CD8-positive, alpha-beta memory T cell (primary cell): ENCODE data around the gene CACNA1C. TPM values are rescaled to one million over a fixed set of nuclear protein-coding genes. Genes with fewer than 3 reads are reported as not detected.

Experiments used
- CTCF ChIA-PET: fragments of 350-600 bp; sonication (Branson Sonifier 250); formaldehyde crosslinking; loops from one replicate; lab custom pipeline; 2021; ENCODE audit warnings: antibody characterized with exemption; lab: Charles Lee
- POLR2A ChIA-PET: fragments of 350-600 bp; sonication (Branson Sonifier 250); formaldehyde crosslinking; loops from one replicate; lab custom pipeline; 2021; ENCODE audit warnings: antibody characterized with exemption; lab: Charles Lee
- DNase-seq, 5 donors: peaks; one replicate each; pipeline versions ENCODE4 v3.0.0 to v3.0.0-alpha.2; 2020 to 2022; ENCODE audit warnings: mixed read lengths in 1 of 5
- H3K27ac ChIP-seq: one replicate; pipeline ENCODE4 v1.7.0; 2013; ENCODE audit warnings: low read depth, mild to moderate bottlenecking, low read length, moderate library complexity
- H3K27me3 ChIP-seq: 2 replicates; pipeline ENCODE4 v1.7.0; 2013; ENCODE audit warnings: low read length, mild to moderate bottlenecking; ENCODE audit not compliant: insufficient read depth, poor library complexity, severe bottlenecking
- H3K36me3 ChIP-seq: 2 replicates; pipeline ENCODE4 v1.7.0; 2013; ENCODE audit warnings: mild to moderate bottlenecking, low read length, moderate library complexity; ENCODE audit not compliant: insufficient read depth
- H3K4me1 ChIP-seq: 2 replicates; pipeline ENCODE4 v1.7.0; 2013; ENCODE audit warnings: mild to moderate bottlenecking, low read length, moderate library complexity; ENCODE audit not compliant: insufficient read depth
- H3K4me3 ChIP-seq: 2 replicates; pipeline ENCODE4 v1.7.0; 2013; ENCODE audit warnings: mild to moderate bottlenecking, low read length
- H3K9me3 ChIP-seq: 2 replicates; pipeline ENCODE4 v1.7.0; 2013; ENCODE audit warnings: mild to moderate bottlenecking, low read length
- H3K27ac Mint-ChIP-seq, 8 donors: one replicate each; pipeline ENCODE4 v1.8.0; 2020 to 2021; ENCODE audit warnings: mixed read lengths in 8 of 8, mild to moderate bottlenecking in 6 of 8, inconsistent platforms in 3 of 8, moderate library complexity in 3 of 8
- H3K27me3 Mint-ChIP-seq, 2 donors: one replicate each; pipeline ENCODE4 v1.8.0; 2020 to 2021; ENCODE audit warnings: mixed read lengths in 2 of 2, mild to moderate bottlenecking in 1 of 2, moderate library complexity in 1 of 2
- H3K36me3 Mint-ChIP-seq, 3 donors: one replicate each; pipeline ENCODE4 v1.8.0; 2020 to 2021; ENCODE audit warnings: mixed read lengths in 3 of 3, inconsistent platforms in 1 of 3, mild to moderate bottlenecking in 1 of 3
- H3K4me1 Mint-ChIP-seq, 3 donors: one replicate each; pipeline ENCODE4 v1.8.0; 2020 to 2021; ENCODE audit warnings: mixed read lengths in 3 of 3, inconsistent platforms in 1 of 3, mild to moderate bottlenecking in 1 of 3
- H3K4me3 Mint-ChIP-seq, 7 donors: one replicate each; pipeline ENCODE4 v1.8.0; 2020 to 2021; ENCODE audit warnings: mixed read lengths in 7 of 7, mild to moderate bottlenecking in 6 of 7, moderate library complexity in 4 of 7, inconsistent platforms in 2 of 7
- H3K9me3 Mint-ChIP-seq, 5 donors: one replicate each; pipeline ENCODE4 v1.8.0; 2020 to 2022; ENCODE audit warnings: mixed read lengths in 5 of 5, mild to moderate bottlenecking in 3 of 5, moderate library complexity in 2 of 5, inconsistent platforms in 1 of 5
- polyA plus RNA-seq: library from polyadenylated mRNA; unstranded; fragments of 300-500 nt; fragmentation: Illumina TruSeq; gene quantifications from one replicate; pipeline ENCODE4 v1.2.3, GENCODE V29; 2021
- total RNA-seq, 2 experiments: library from RNA; stranded (reverse); gene quantifications; one replicate each; pipeline ENCODE4 v1.2.3, GENCODE V29; 2021

Gene CACNA1C
- total and polyA plus RNA-seq, 3 experiments from 2014 or later = 0.04 to 0.10 (median 0.04) TPM

- no peak overlapping the region for H3K4me3 ChIP-seq
- H3K9me3 Mint-ChIP-seq = no peaks in the 10 kb centered on the region
- no peaks in the 10 kb centered on the region for H3K36me3 ChIP-seq
- H3K4me1 ChIP-seq = no peaks in the 10 kb centered on the region
- no peak overlapping the region for H3K27ac ChIP-seq
- no peaks in the 10 kb centered on the region for H3K36me3 Mint-ChIP-seq
- no peaks in the 10 kb centered on the region for H3K27me3 ChIP-seq
- no peak overlapping the region for H3K4me3 Mint-ChIP-seq
- peaks cover 2 to 12% of the 10 kb centered on the region in 2 donors for H3K27me3 Mint-ChIP-seq
- H3K4me1 Mint-ChIP-seq = no peaks in the 10 kb centered on the region
- ChIA-PET POLR2A (no interaction called here), CTCF (no interaction called here)
- DNase-seq = no peak
- no peaks in the 10 kb centered on the region for H3K9me3 ChIP-seq
- H3K27ac Mint-ChIP-seq = no peak overlapping the region
These were observed 250.2 kb downstream of the CACNA1C start for GRCh38 chr12:2302711-2303580.

- no peaks in the 10 kb centered on the region for H3K9me3 ChIP-seq
- H3K36me3 Mint-ChIP-seq = no peaks in the 10 kb centered on the region
- no peak for DNase-seq
- H3K27me3 ChIP-seq = no peaks in the 10 kb centered on the region
- no peaks in the 10 kb centered on the region for H3K9me3 Mint-ChIP-seq
- no peaks in the 10 kb centered on the region for H3K4me1 Mint-ChIP-seq
- H3K27ac Mint-ChIP-seq = no peak overlapping the region
- H3K27me3 Mint-ChIP-seq = peaks cover 0 to 10% of the 10 kb centered on the region in 2 donors
- H3K4me3 Mint-ChIP-seq = no peak overlapping the region
- ChIA-PET CTCF (interaction anchor here (1.6 kb wide), 1 partner anchor 14 kb away, joined by 4 read pairs; no protein-coding TSS in a partner anchor), POLR2A (no interaction called here)
- H3K27ac ChIP-seq = no peak overlapping the region
- H3K4me3 ChIP-seq = no peak overlapping the region
- no peaks in the 10 kb centered on the region for H3K36me3 ChIP-seq
- H3K4me1 ChIP-seq = no peaks in the 10 kb centered on the region
These were observed 251.4 kb downstream of the CACNA1C start for GRCh38 chr12:2304223-2304622.

- Histone ChIP-seq H3K4me3 (no peak overlapping the region), H3K9me3 (no peaks in the 10 kb centered on the region), H3K4me1 (no peaks in the 10 kb centered on the region), H3K27ac (no peak overlapping the region), H3K36me3 (no peaks in the 10 kb centered on the region), H3K27me3 (no peaks in the 10 kb centered on the region)
- no peak overlapping the region for H3K4me3 Mint-ChIP-seq
- H3K4me1 Mint-ChIP-seq = no peaks in the 10 kb centered on the region
- H3K36me3 Mint-ChIP-seq = no peaks in the 10 kb centered on the region
- ChIA-PET CTCF (no interaction called here), POLR2A (no interaction called here)
- H3K27me3 Mint-ChIP-seq = peaks cover 0 to 10% of the 10 kb centered on the region in 2 donors
- DNase-seq = no peak
- H3K27ac Mint-ChIP-seq = no peak overlapping the region
- H3K9me3 Mint-ChIP-seq = no peaks in the 10 kb centered on the region
These were observed 253.2 kb downstream of the CACNA1C start for GRCh38 chr12:2306012-2306411.

DNA sequence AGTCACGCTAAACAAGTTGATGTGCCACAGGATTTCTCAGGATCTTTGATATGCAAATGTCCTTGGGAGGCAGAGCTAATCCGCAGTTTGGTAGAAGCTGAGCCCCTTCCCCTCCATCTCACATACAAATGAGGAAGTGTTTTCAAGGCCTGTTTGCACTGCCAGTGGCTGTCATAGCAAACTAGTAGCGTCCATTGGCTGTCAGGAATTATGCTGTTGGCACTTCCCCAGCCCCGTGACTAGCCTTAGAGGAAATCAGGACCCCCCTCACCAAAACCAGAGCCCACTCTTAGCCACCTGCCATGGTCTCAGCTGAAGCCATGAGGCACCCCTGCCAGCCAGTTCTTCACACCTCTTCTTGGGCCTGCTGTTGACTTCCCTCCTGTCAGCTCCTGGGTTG, 253.9 kb downstream of the CACNA1C start:
- no peaks in the 10 kb centered on the region for H3K4me1 ChIP-seq
- ChIA-PET CTCF (no interaction called here), POLR2A (no interaction called here)
- H3K27me3 ChIP-seq = no peaks in the 10 kb centered on the region
- no peak for DNase-seq
- no peaks in the 10 kb centered on the region for H3K9me3 ChIP-seq
- Mint-ChIP-seq H3K9me3 (no peaks in the 10 kb centered on the region), H3K27ac (no peak overlapping the region), H3K4me3 (no peak overlapping the region), H3K36me3 (no peaks in the 10 kb centered on the region), H3K4me1 (no peaks in the 10 kb centered on the region), H3K27me3 (peaks cover 0 to 8% of the 10 kb centered on the region in 2 donors)
- no peak overlapping the region for H3K4me3 ChIP-seq
- H3K27ac ChIP-seq = no peak overlapping the region
- no peaks in the 10 kb centered on the region for H3K36me3 ChIP-seq

GRCh38 chr12:2307550-2307949, 254.8 kb downstream of the CACNA1C start:
- Mint-ChIP-seq H3K27ac (no peak overlapping the region), H3K4me1 (no peaks in the 10 kb centered on the region), H3K27me3 (peaks cover 5 to 8% of the 10 kb centered on the region in 2 donors), H3K9me3 (no peaks in the 10 kb centered on the region), H3K36me3 (no peaks in the 10 kb centered on the region), H3K4me3 (no peak overlapping the region)
- H3K27ac ChIP-seq = no peak overlapping the region
- DNase-seq = no peak
- ChIA-PET POLR2A (no interaction called here), CTCF (no interaction called here)
- no peaks in the 10 kb centered on the region for H3K4me1 ChIP-seq
- no peaks in the 10 kb centered on the region for H3K36me3 ChIP-seq
- no peak overlapping the region for H3K4me3 ChIP-seq
- no peaks in the 10 kb centered on the region for H3K27me3 ChIP-seq
- no peaks in the 10 kb centered on the region for H3K9me3 ChIP-seq

DNA sequence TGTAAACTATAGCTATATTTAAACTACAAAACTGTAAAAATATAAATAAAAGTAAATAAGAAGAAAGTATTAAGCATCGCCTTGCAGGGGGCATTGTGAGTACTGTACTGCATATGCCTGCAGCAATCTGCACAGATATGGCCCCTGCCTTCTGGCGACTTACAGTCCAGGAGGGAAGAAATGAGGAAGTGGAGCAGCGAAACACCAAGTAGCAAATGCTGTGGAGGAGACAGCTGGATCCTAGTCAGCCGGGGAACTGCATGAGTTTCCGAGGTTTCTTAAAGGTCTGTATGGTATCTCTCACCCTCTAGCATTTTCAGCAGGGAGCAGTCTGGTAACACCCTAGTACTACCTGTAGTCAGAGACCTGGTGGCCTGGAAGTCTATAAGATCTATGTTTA, 256.9 kb downstream of the CACNA1C start:
- Mint-ChIP-seq H3K27me3 (peaks cover 5 to 9% of the 10 kb centered on the region in 2 donors), H3K4me3 (no peak overlapping the region), H3K27ac (no peak overlapping the region), H3K9me3 (peaks cover 0 to 2% (median 0%) of the 10 kb centered on the region in 5 donors), H3K4me1 (no peaks in the 10 kb centered on the region), H3K36me3 (no peaks in the 10 kb centered on the region)
- no peaks in the 10 kb centered on the region for H3K36me3 ChIP-seq
- ChIA-PET POLR2A (no interaction called here), CTCF (no interaction called here)
- no peak overlapping the region for H3K4me3 ChIP-seq
- no peak overlapping the region for H3K27ac ChIP-seq
- no peaks in the 10 kb centered on the region for H3K9me3 ChIP-seq
- H3K27me3 ChIP-seq = no peaks in the 10 kb centered on the region
- no peaks in the 10 kb centered on the region for H3K4me1 ChIP-seq
- no peak for DNase-seq

GRCh38 chr12:2311020-2311778, 258.4 kb downstream of the CACNA1C start:
- no peaks in the 10 kb centered on the region for H3K4me1 ChIP-seq
- H3K27ac Mint-ChIP-seq = no peak overlapping the region
- no peaks in the 10 kb centered on the region for H3K27me3 ChIP-seq
- H3K4me3 Mint-ChIP-seq = no peak overlapping the region
- H3K36me3 Mint-ChIP-seq = no peaks in the 10 kb centered on the region
- no peak for DNase-seq
- peaks cover 5 to 9% of the 10 kb centered on the region in 2 donors for H3K27me3 Mint-ChIP-seq
- H3K4me3 ChIP-seq = no peak overlapping the region
- H3K4me1 Mint-ChIP-seq = no peaks in the 10 kb centered on the region
- no peaks in the 10 kb centered on the region for H3K9me3 ChIP-seq
- no peak overlapping the region for H3K27ac ChIP-seq
- H3K9me3 Mint-ChIP-seq = peaks cover 0 to 2% (median 0%) of the 10 kb centered on the region in 5 donors
- ChIA-PET POLR2A (no interaction called here), CTCF (no interaction called here)
- no peaks in the 10 kb centered on the region for H3K36me3 ChIP-seq

DNA sequence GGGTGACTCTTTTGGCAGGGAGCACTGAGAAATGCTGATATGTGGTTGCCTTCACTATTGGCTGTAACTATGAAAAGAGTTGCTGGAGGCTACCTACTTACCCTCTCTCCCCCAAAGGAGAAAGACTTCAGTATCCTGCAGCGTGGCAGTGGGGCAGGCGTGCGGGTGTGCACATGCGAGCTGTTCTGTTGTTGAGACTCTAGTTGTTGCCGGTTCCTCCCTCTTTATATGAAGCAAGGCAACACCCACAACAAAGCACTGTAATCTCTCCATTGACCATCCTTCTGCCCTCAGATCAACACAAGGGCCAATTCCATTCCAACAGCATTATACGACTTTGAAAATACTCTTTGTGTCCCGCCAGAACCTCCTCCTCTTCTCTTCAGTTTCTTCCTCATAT, 259.4 kb downstream of the CACNA1C start:
- peaks cover 0 to 2% (median 0%) of the 10 kb centered on the region in 5 donors for H3K9me3 Mint-ChIP-seq
- H3K27ac ChIP-seq = no peak overlapping the region
- H3K9me3 ChIP-seq = no peaks in the 10 kb centered on the region
- ChIA-PET CTCF (interaction anchor here (1.4 kb wide), 1 partner anchor 21 kb away, joined by 3 read pairs; no protein-coding TSS in a partner anchor), POLR2A (no interaction called here)
- H3K4me1 ChIP-seq = no peaks in the 10 kb centered on the region
- no peaks in the 10 kb centered on the region for H3K36me3 ChIP-seq
- no peaks in the 10 kb centered on the region for H3K36me3 Mint-ChIP-seq
- peaks cover under 1 to 9% of the 10 kb centered on the region in 2 donors for H3K27me3 Mint-ChIP-seq
- H3K4me3 ChIP-seq = no peak overlapping the region
- DNase-seq = no peak
- no peak overlapping the region for H3K4me3 Mint-ChIP-seq
- H3K27me3 ChIP-seq = no peaks in the 10 kb centered on the region
- no peaks in the 10 kb centered on the region for H3K4me1 Mint-ChIP-seq
- H3K27ac Mint-ChIP-seq = no peak overlapping the region
